ENCODE results near the gene CETN1.

GRCh38 chr18:543447-544078, 36.6 kb upstream of the CETN1 start:
- TF ChIP-seq, protein P1, sequence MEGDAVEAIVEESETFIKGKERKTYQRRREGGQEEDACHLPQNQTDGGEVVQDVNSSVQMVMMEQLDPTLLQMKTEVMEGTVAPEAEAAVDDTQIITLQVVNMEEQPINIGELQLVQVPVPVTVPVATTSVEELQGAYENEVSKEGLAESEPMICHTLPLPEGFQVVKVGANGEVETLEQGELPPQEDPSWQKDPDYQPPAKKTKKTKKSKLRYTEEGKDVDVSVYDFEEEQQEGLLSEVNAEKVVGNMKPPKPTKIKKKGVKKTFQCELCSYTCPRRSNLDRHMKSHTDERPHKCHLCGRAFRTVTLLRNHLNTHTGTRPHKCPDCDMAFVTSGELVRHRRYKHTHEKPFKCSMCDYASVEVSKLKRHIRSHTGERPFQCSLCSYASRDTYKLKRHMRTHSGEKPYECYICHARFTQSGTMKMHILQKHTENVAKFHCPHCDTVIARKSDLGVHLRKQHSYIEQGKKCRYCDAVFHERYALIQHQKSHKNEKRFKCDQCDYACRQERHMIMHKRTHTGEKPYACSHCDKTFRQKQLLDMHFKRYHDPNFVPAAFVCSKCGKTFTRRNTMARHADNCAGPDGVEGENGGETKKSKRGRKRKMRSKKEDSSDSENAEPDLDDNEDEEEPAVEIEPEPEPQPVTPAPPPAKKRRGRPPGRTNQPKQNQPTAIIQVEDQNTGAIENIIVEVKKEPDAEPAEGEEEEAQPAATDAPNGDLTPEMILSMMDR (IDR thresholded peaks at IDR 0.05) = no peak
- TF ChIP-seq POLR2A (IDR thresholded peaks at IDR 0.05; ENCODE audit: low read depth) (no peak), POLR2AphosphoS5 (IDR thresholded peaks at IDR 0.05) (no peak), EP300 (IDR thresholded peaks at IDR 0.05) (no peak)

All from esophagus muscularis mucosa (tissue), 4 donors.